Liver (tissue), 3 donors: ENCODE data around the gene PAX7.

ENCODE experiments used
- GABPA ChIP-seq, 2 donors: IDR thresholded peaks in 1 of 2; conservative IDR thresholded peaks in 1 of 2; 2 replicates each; pipeline ENCODE4 v1.6.1; 2016; ENCODE audit warnings: antibody characterized with exemption in 2 of 2, mild to moderate bottlenecking in 1 of 2, moderate library complexity in 1 of 2
- JUND ChIP-seq, 2 donors: IDR thresholded peaks; 2 replicates each; pipeline ENCODE4 v1.6.1; 2016; ENCODE audit warnings: antibody characterized with exemption in 2 of 2
- RAD21 ChIP-seq, 2 donors: IDR thresholded peaks; 2 replicates each; pipeline ENCODE4 v1.6.1; 2016; ENCODE audit warnings: antibody characterized with exemption in 2 of 2, mild to moderate bottlenecking in 2 of 2
- TAF1 ChIP-seq: conservative IDR thresholded peaks from 2 replicates; pipeline ENCODE4 v1.6.1; 2016; ENCODE audit warnings: antibody characterized with exemption, mild to moderate bottlenecking
- TF ChIP-seq, protein P1 (sequence below): fragments of 150-350 bp; IDR thresholded peaks from 2 replicates; pipeline ENCODE4 v1.5.1; 2017; ENCODE audit warnings: improper control_type of control experiment, low read depth, low read length; ENCODE audit not compliant: missing input control
- donor health status: healthy.
- donor health status: healthy.

- TF ChIP-seq, protein P1, sequence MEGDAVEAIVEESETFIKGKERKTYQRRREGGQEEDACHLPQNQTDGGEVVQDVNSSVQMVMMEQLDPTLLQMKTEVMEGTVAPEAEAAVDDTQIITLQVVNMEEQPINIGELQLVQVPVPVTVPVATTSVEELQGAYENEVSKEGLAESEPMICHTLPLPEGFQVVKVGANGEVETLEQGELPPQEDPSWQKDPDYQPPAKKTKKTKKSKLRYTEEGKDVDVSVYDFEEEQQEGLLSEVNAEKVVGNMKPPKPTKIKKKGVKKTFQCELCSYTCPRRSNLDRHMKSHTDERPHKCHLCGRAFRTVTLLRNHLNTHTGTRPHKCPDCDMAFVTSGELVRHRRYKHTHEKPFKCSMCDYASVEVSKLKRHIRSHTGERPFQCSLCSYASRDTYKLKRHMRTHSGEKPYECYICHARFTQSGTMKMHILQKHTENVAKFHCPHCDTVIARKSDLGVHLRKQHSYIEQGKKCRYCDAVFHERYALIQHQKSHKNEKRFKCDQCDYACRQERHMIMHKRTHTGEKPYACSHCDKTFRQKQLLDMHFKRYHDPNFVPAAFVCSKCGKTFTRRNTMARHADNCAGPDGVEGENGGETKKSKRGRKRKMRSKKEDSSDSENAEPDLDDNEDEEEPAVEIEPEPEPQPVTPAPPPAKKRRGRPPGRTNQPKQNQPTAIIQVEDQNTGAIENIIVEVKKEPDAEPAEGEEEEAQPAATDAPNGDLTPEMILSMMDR, result no peak
- TF ChIP-seq GABPA (IDR thresholded peaks at IDR 0.05 in 1 of 2, conservative IDR thresholded peaks at IDR 0.05 in 1 of 2) (no peak), TAF1 (no peak), RAD21 (IDR thresholded peaks at IDR 0.05) (no peak), JUND (IDR thresholded peaks at IDR 0.05) (no peak)
Observed at GRCh38 chr1:18735224-18735997, 104.8 kb downstream of the PAX7 start.
